ENCODE data around the gene HTT.

HTT gene

GRCh38 chr4:3168029-3168428, 93.5 kb downstream of the HTT start:
- FAIRE-seq, result no peak
- no peak for DNase-seq (ENCODE audit: low spot score)

- FAIRE-seq (no peak), DNase-seq (ENCODE audit: low spot score) (no peak)
These were observed 100.2 kb downstream of the HTT start for GRCh38 chr4:3174371-3175338.

GRCh38 chr4:3176367-3177229, 102.1 kb downstream of the HTT start:
- FAIRE-seq (no peak), DNase-seq (ENCODE audit: low spot score) (no peak)

- DNase-seq (ENCODE audit: low spot score) (no peak), FAIRE-seq (no peak)
These were observed 102.9 kb downstream of the HTT start for GRCh38 chr4:3177426-3177825.

- DNase-seq (ENCODE audit: low spot score) (no peak), FAIRE-seq (no peak)
These were observed 103.4 kb downstream of the HTT start for GRCh38 chr4:3177905-3178304.

GRCh38 chr4:3178351-3178750, 103.9 kb downstream of the HTT start:
- FAIRE-seq, result no peak
- no peak for DNase-seq (ENCODE audit: low spot score)

- DNase-seq (ENCODE audit: low spot score) (no peak), FAIRE-seq (peak; percentile 59)
These were observed 104.7 kb downstream of the HTT start for GRCh38 chr4:3179126-3179706.

GRCh38 chr4:3183008-3183407, 108.5 kb downstream of the HTT start:
- DNase-seq (ENCODE audit: low spot score) (no peak), FAIRE-seq (no peak)

GRCh38 chr4:3184725-3185124, 110.2 kb downstream of the HTT start:
- no peak for DNase-seq (ENCODE audit: low spot score)
- no peak for FAIRE-seq

GRCh38 chr4:3186609-3187008, 112.1 kb downstream of the HTT start:
- FAIRE-seq (no peak), DNase-seq (ENCODE audit: low spot score) (no peak)

- FAIRE-seq (no peak), DNase-seq (ENCODE audit: low spot score) (no peak)
These were observed 113.6 kb downstream of the HTT start for GRCh38 chr4:3188118-3188517.

- FAIRE-seq (no peak), DNase-seq (ENCODE audit: low spot score) (no peak)
These were observed 115.0 kb downstream of the HTT start for GRCh38 chr4:3189459-3189858.

GRCh38 chr4:3190549-3190948, 116.1 kb downstream of the HTT start:
- FAIRE-seq (no peak), DNase-seq (ENCODE audit: low spot score) (no peak)

GRCh38 chr4:3192188-3192587, 117.7 kb downstream of the HTT start:
- FAIRE-seq (no peak), DNase-seq (ENCODE audit: low spot score) (no peak)

GRCh38 chr4:3192827-3193226, 118.3 kb downstream of the HTT start:
- FAIRE-seq (no peak), DNase-seq (ENCODE audit: low spot score) (no peak)

- FAIRE-seq (no peak), DNase-seq (ENCODE audit: low spot score) (no peak)
These were observed 119.2 kb downstream of the HTT start for GRCh38 chr4:3193531-3194203.

GRCh38 chr4:3196670-3197359, 122.3 kb downstream of the HTT start:
- no peak for FAIRE-seq
- DNase-seq (ENCODE audit: low spot score), result no peak

- FAIRE-seq (no peak), DNase-seq (ENCODE audit: low spot score) (no peak)
These were observed 123.1 kb downstream of the HTT start for GRCh38 chr4:3197366-3198105.

- FAIRE-seq, result no peak
These were observed 124.4 kb downstream of the HTT start for GRCh38 chr4:3198906-3199305.

More at GRCh38 chr4:3198906-3199305, 124.4 kb downstream of the HTT start:
- no peak for DNase-seq (ENCODE audit: low spot score)
